Muscle layer of colon (tissue), 2 donors: ENCODE data around the gene CNTN3.
A peak's percentile ranks its signal among the peaks of the same experiment; 100 is the strongest.

Source experiments
- H3K27ac ChIP-seq: one replicate; pipeline ENCODE4 v1.7.0; 2013; ENCODE audit warnings: low read depth, mild to moderate bottlenecking, low read length, moderate library complexity
- H3K27me3 ChIP-seq, 2 donors: one replicate each; pipeline ENCODE4 v1.7.0; 2013; ENCODE audit warnings: low read length in 2 of 2, mild to moderate bottlenecking in 2 of 2; ENCODE audit not compliant: insufficient read depth in 2 of 2, control insufficient read depth in 1 of 2
- H3K36me3 ChIP-seq: one replicate; pipeline ENCODE4 v1.7.0; 2013; ENCODE audit warnings: mild to moderate bottlenecking, low read length; ENCODE audit not compliant: insufficient read depth
- H3K4me1 ChIP-seq: one replicate; pipeline ENCODE4 v1.7.0; 2013; ENCODE audit warnings: mild to moderate bottlenecking, low read length; ENCODE audit not compliant: insufficient read depth
- H3K4me3 ChIP-seq, 2 donors: one replicate each; pipeline ENCODE4 v1.7.0; 2013; ENCODE audit warnings: low read length in 2 of 2, low read depth in 1 of 2, mild to moderate bottlenecking in 1 of 2, moderate library complexity in 1 of 2
- H3K9ac ChIP-seq: one replicate; pipeline ENCODE4 v1.7.0; 2013; ENCODE audit warnings: low read length
- H3K9me3 ChIP-seq: one replicate; pipeline ENCODE4 v1.7.0; 2013; ENCODE audit warnings: mild to moderate bottlenecking, low read length
- donor health status: abdominal sarcoma.
- donor health status: Adenocarcinoma of cecum.

The CNTN3 gene

GRCh38 chr3:74633021-74633420 is 18.6 kb upstream of the CNTN3 start:
- no peak overlapping the region for H3K4me3 ChIP-seq
- H3K27ac ChIP-seq: no peak overlapping the region
- H3K9ac ChIP-seq: no peak overlapping the region
- no peaks in the 10 kb centered on the region for H3K4me1 ChIP-seq
- no peaks in the 10 kb centered on the region for H3K9me3 ChIP-seq
- H3K36me3 ChIP-seq: no peaks in the 10 kb centered on the region
- H3K27me3 ChIP-seq: no peaks in the 10 kb centered on the region

GRCh38 chr3:74631351-74632140 is 17.1 kb upstream of the CNTN3 start:
- H3K4me1 ChIP-seq: no peaks in the 10 kb centered on the region
- no peaks in the 10 kb centered on the region for H3K36me3 ChIP-seq
- H3K27me3 ChIP-seq: no peaks in the 10 kb centered on the region
- H3K9me3 ChIP-seq: no peaks in the 10 kb centered on the region
- no peak overlapping the region for H3K4me3 ChIP-seq
- H3K9ac ChIP-seq: no peak overlapping the region
- H3K27ac ChIP-seq: no peak overlapping the region

GRCh38 chr3:74630602-74631001 is 16.1 kb upstream of the CNTN3 start:
- Histone ChIP-seq H3K9ac (no peak overlapping the region), H3K9me3 (no peaks in the 10 kb centered on the region), H3K4me3 (no peak overlapping the region), H3K36me3 (no peaks in the 10 kb centered on the region), H3K4me1 (no peaks in the 10 kb centered on the region), H3K27me3 (no peaks in the 10 kb centered on the region), H3K27ac (no peak overlapping the region)

GRCh38 chr3:74626011-74626410 is 11.6 kb upstream of the CNTN3 start:
- Histone ChIP-seq H3K9me3 (no peaks in the 10 kb centered on the region), H3K27me3 (no peaks in the 10 kb centered on the region), H3K9ac (no peak overlapping the region), H3K36me3 (no peaks in the 10 kb centered on the region), H3K27ac (no peak overlapping the region), H3K4me1 (no peaks in the 10 kb centered on the region), H3K4me3 (no peak overlapping the region)

- H3K27me3 ChIP-seq: no peaks in the 10 kb centered on the region
- H3K4me3 ChIP-seq: no peak overlapping the region
- no peaks in the 10 kb centered on the region for H3K9me3 ChIP-seq
- no peaks in the 10 kb centered on the region for H3K4me1 ChIP-seq
- no peaks in the 10 kb centered on the region for H3K36me3 ChIP-seq
- no peak overlapping the region for H3K9ac ChIP-seq
- no peak overlapping the region for H3K27ac ChIP-seq
Measured at GRCh38 chr3:74624301-74624700, 9.8 kb upstream of the CNTN3 start.

GRCh38 chr3:74623261-74623836 is 8.9 kb upstream of the CNTN3 start:
- Histone ChIP-seq H3K36me3 (no peaks in the 10 kb centered on the region), H3K9ac (no peak overlapping the region), H3K27me3 (no peaks in the 10 kb centered on the region), H3K27ac (no peak overlapping the region), H3K4me3 (no peak overlapping the region), H3K4me1 (no peaks in the 10 kb centered on the region), H3K9me3 (no peaks in the 10 kb centered on the region)

GRCh38 chr3:74621581-74621980 is 7.1 kb upstream of the CNTN3 start:
- no peaks in the 10 kb centered on the region for H3K9me3 ChIP-seq
- H3K27ac ChIP-seq: no peak overlapping the region
- H3K36me3 ChIP-seq: no peaks in the 10 kb centered on the region
- H3K9ac ChIP-seq: no peak overlapping the region
- no peaks in the 10 kb centered on the region for H3K4me1 ChIP-seq
- no peaks in the 10 kb centered on the region for H3K27me3 ChIP-seq
- H3K4me3 ChIP-seq: no peak overlapping the region

GRCh38 chr3:74617776-74618175 is 3.3 kb upstream of the CNTN3 start:
- H3K36me3 ChIP-seq: no peaks in the 10 kb centered on the region
- H3K9me3 ChIP-seq: no peaks in the 10 kb centered on the region
- H3K4me1 ChIP-seq: peaks cover 9% of the 10 kb centered on the region
- H3K9ac ChIP-seq: no peak overlapping the region
- H3K27ac ChIP-seq: no peak overlapping the region
- H3K27me3 ChIP-seq: no peaks in the 10 kb centered on the region
- H3K4me3 ChIP-seq: no peak overlapping the region

- H3K36me3 ChIP-seq: no peaks in the 10 kb centered on the region
- H3K4me3 ChIP-seq: peak overlapping the region; percentile 48 to 52
- H3K9ac ChIP-seq: no peak overlapping the region
- peaks cover 0 to 5% of the 10 kb centered on the region in 2 donors for H3K27me3 ChIP-seq
- H3K9me3 ChIP-seq: no peaks in the 10 kb centered on the region
- no peak overlapping the region for H3K27ac ChIP-seq
- peaks cover 18% of the 10 kb centered on the region for H3K4me1 ChIP-seq
Measured at GRCh38 chr3:74613521-74614106, 845 bp downstream of the CNTN3 start.

- no peak overlapping the region for H3K9ac ChIP-seq
- H3K27ac ChIP-seq: no peak overlapping the region
Measured at GRCh38 chr3:74613060-74613459, 1.4 kb downstream of the CNTN3 start.

GRCh38 chr3:74611206-74611605 is 3.3 kb downstream of the CNTN3 start:
- Histone ChIP-seq H3K4me3 (no peak overlapping the region), H3K36me3 (no peaks in the 10 kb centered on the region), H3K9ac (no peak overlapping the region), H3K27ac (no peak overlapping the region), H3K4me1 (peaks cover 18% of the 10 kb centered on the region), H3K9me3 (no peaks in the 10 kb centered on the region), H3K27me3 (peaks cover 0 to 5% of the 10 kb centered on the region in 2 donors)

More at GRCh38 chr3:74613060-74613459, 1.4 kb downstream of the CNTN3 start:
- Histone ChIP-seq H3K27me3 (peaks cover 0 to 5% of the 10 kb centered on the region in 2 donors), H3K36me3 (no peaks in the 10 kb centered on the region), H3K4me3 (peak overlapping the region in 1 of 2 donors; percentile 48), H3K9me3 (no peaks in the 10 kb centered on the region), H3K4me1 (peaks cover 18% of the 10 kb centered on the region)
